Lower leg skin (tissue), 3 donors: ENCODE data around the gene DENND1A.

Experiments
- CTCF ChIP-seq, 3 donors: fragments of 450-650 bp; IDR thresholded peaks; one replicate each; pipeline ENCODE4 v1.5.1; 2016; ENCODE audit warnings: antibody characterized with exemption in 3 of 3, mild to moderate bottlenecking in 3 of 3, moderate library complexity in 2 of 3
- POLR2A ChIP-seq, 2 donors: fragments of 450-650 bp; IDR thresholded peaks; one replicate each; pipeline ENCODE4 v1.6.1; 2016 to 2017; ENCODE audit warnings: antibody characterized with exemption in 2 of 2, mild to moderate bottlenecking in 1 of 2, moderate library complexity in 1 of 2

GRCh38 chr9:123337971-123338370 lies 592.0 kb downstream of the DENND1A start:
- no peak for TF ChIP-seq POLR2A (IDR thresholded peaks at IDR 0.05)
- no peak for TF ChIP-seq CTCF (IDR thresholded peaks at IDR 0.05)
